ENCODE measurements around the gene NDE1. TPM values are rescaled to one million over a fixed set of nuclear protein-coding genes. Genes with fewer than 3 reads are reported as not detected.
"Not testable (repeated sequence)": the region's sequence is repeated elsewhere in the genome, so short reads cannot be mapped to it uniquely, and the experiment has no call there.

NDE1 gene
- total RNA-seq, 2 donors from 2014 or later: 34.3 to 39.3 TPM

GRCh38 chr16:15644962-15645465 is 5.0 kb upstream of the NDE1 start:
- intact Hi-C loops (cut with DNase I); H3K9me3 ChIP-seq; H3K27me3 ChIP-seq (replicated peaks; ENCODE audit: insufficient read depth); H3K36me3 ChIP-seq; H3K4me3 ChIP-seq; H3K4me1 ChIP-seq (replicated peaks): not testable (repeated sequence)
- H3K27ac ChIP-seq: peak overlapping the region; percentile 99
- TF ChIP-seq POLR2AphosphoS5 (IDR thresholded peaks at IDR 0.05): peak; percentile 88
- 49% methylated on average over 10 of the region's 10 CpGs for WGBS
- DNase-seq (ENCODE audit: low spot score): peak; percentile 74

GRCh38 chr16:15646557-15647293 is 3.3 kb upstream of the NDE1 start:
- intact Hi-C loops (cut with DNase I): not testable (repeated sequence)
- WGBS: 73% methylated on average over 13 of the region's 13 CpGs

GRCh38 chr16:15647294-15648014 is 2.6 kb upstream of the NDE1 start:
- no peaks in the 10 kb centered on the region for H3K9me3 ChIP-seq
- TF ChIP-seq POLR2AphosphoS5 (IDR thresholded peaks at IDR 0.05): no peak
- TF ChIP-seq CTCF (IDR thresholded peaks at IDR 0.05): no peak
- TF ChIP-seq POLR2A (IDR thresholded peaks at IDR 0.05): no peak
- H3K27ac ChIP-seq: no peak overlapping the region
- H3K27me3 ChIP-seq (replicated peaks; ENCODE audit: insufficient read depth): no peaks in the 10 kb centered on the region
- no peak overlapping the region for H3K4me3 ChIP-seq
- no peaks in the 10 kb centered on the region for H3K36me3 ChIP-seq
- DNase-seq (ENCODE audit: low spot score): no peak
- H3K4me1 ChIP-seq (replicated peaks): no peaks in the 10 kb centered on the region
- intact Hi-C loops (cut with DNase I): no loop called here
- 79% methylated on average over 7 of the region's 7 CpGs for WGBS

More at GRCh38 chr16:15646557-15647293, 3.3 kb upstream of the NDE1 start:
- H3K4me3 ChIP-seq; H3K27ac ChIP-seq; H3K36me3 ChIP-seq; H3K9me3 ChIP-seq; H3K27me3 ChIP-seq (replicated peaks; ENCODE audit: insufficient read depth); H3K4me1 ChIP-seq (replicated peaks); DNase-seq (ENCODE audit: low spot score): not testable (repeated sequence)

GRCh38 chr16:15648135-15648730 is 1.8 kb upstream of the NDE1 start:
- no peaks in the 10 kb centered on the region for H3K36me3 ChIP-seq
- intact Hi-C loops (cut with DNase I): no loop called here
- TF ChIP-seq POLR2AphosphoS5 (IDR thresholded peaks at IDR 0.05) (no peak), CTCF (IDR thresholded peaks at IDR 0.05) (no peak), POLR2A (IDR thresholded peaks at IDR 0.05) (no peak)
- no peaks in the 10 kb centered on the region for H3K27me3 ChIP-seq (replicated peaks; ENCODE audit: insufficient read depth)
- H3K27ac ChIP-seq: no peak overlapping the region
- no peaks in the 10 kb centered on the region for H3K9me3 ChIP-seq
- no peak overlapping the region for H3K4me3 ChIP-seq
- 90% methylated on average over 9 of the region's 9 CpGs for WGBS
- H3K4me1 ChIP-seq (replicated peaks): no peaks in the 10 kb centered on the region
- DNase-seq (ENCODE audit: low spot score): no peak

GRCh38 chr16:15649311-15649710 is 734 bp upstream of the NDE1 start:
- WGBS: 59% methylated on average over 17 of the region's 17 CpGs
- H3K4me1 ChIP-seq (replicated peaks): not testable (repeated sequence)
- peak overlapping the region in 1 of 2 donors; percentile 92 for H3K4me3 ChIP-seq

GRCh38 chr16:15649727-15650018 is 372 bp upstream of the NDE1 start:
- Histone ChIP-seq H3K4me3 (peak overlapping the region; percentile 88 to 92), H3K4me1 (replicated peaks) (no peaks in the 10 kb centered on the region), H3K27ac (peak overlapping the region; percentile 91 to 94), H3K9me3 (no peaks in the 10 kb centered on the region), H3K36me3 (no peaks in the 10 kb centered on the region), H3K27me3 (replicated peaks; ENCODE audit: insufficient read depth) (no peaks in the 10 kb centered on the region)
- WGBS: under 1% methylated on average over 14 of the region's 14 CpGs
- TF ChIP-seq POLR2A (IDR thresholded peaks at IDR 0.05): no peak
- TF ChIP-seq POLR2AphosphoS5 (IDR thresholded peaks at IDR 0.05): no peak
- TF ChIP-seq CTCF (IDR thresholded peaks at IDR 0.05): no peak
- no peak for DNase-seq (ENCODE audit: low spot score)
- intact Hi-C loops (cut with DNase I): loop anchor here (2.0 kb wide), 1 partner anchor 23 kb away; no protein-coding TSS in a partner anchor

More at GRCh38 chr16:15649311-15649710, 734 bp upstream of the NDE1 start:
- peak overlapping the region; percentile 91 to 94 for H3K27ac ChIP-seq
- DNase-seq (ENCODE audit: low spot score); H3K27me3 ChIP-seq (replicated peaks; ENCODE audit: insufficient read depth); H3K36me3 ChIP-seq; H3K9me3 ChIP-seq; intact Hi-C loops (cut with DNase I): not testable (repeated sequence)

Data from prostate gland (tissue), 2 donors.